Heart right ventricle (tissue), 16 donors: ENCODE data around the gene GCGR. TPM values are rescaled to one million over a fixed set of nuclear protein-coding genes. Genes with fewer than 3 reads are reported as not detected.

Experiments used
- ATAC-seq, 8 donors: fragments of 200-7000 bp; cut with Tn5 transposase; one replicate each; pipeline ENCODE4 v1.9.1; 2020; ENCODE audit warnings: mild to moderate bottlenecking in 8 of 8, moderate library complexity in 8 of 8, moderate number of reproducible peaks in 1 of 8
- DNase-seq, 2 donors: peaks; one replicate each; pipeline ENCODE4 v3.0.0-alpha.2; 2020
- H3K27ac ChIP-seq, 10 donors: fragments of 200-600 bp; sonication (generic) in 2 of 10; one replicate each; pipeline versions ENCODE4 v1.5.0 to v1.8.0; 2020 to 2022; ENCODE audit warnings: mild to moderate bottlenecking in 3 of 10
- H3K27me3 ChIP-seq, 7 donors: fragments of 200-600 bp; one replicate each; pipeline ENCODE4 v1.8.0; 2021 to 2022; ENCODE audit warnings: mild to moderate bottlenecking in 2 of 7
- H3K36me3 ChIP-seq, 9 donors: fragments of 200-600 bp; sonication (generic) in 1 of 9; one replicate each; pipeline versions ENCODE4 v1.5.0 to v1.8.0; 2020 to 2022; ENCODE audit warnings: mild to moderate bottlenecking in 2 of 9
- H3K4me1 ChIP-seq, 9 donors: fragments of 200-600 bp; sonication (generic) in 1 of 9; one replicate each; pipeline versions ENCODE4 v1.5.0 to v1.8.0; 2020 to 2022; ENCODE audit warnings: mild to moderate bottlenecking in 4 of 9
- H3K4me3 ChIP-seq, 10 donors: fragments of 200-600 bp; sonication (generic) in 2 of 10; one replicate each; pipeline versions ENCODE4 v1.5.0 to v1.8.0; 2020 to 2022; ENCODE audit warnings: mild to moderate bottlenecking in 7 of 10, moderate library complexity in 2 of 10
- H3K9me3 ChIP-seq, 11 donors: fragments of 200-600 bp in 10 of 11; sonication (generic) in 2 of 11; one replicate each; pipeline versions ENCODE4 v1.5.0 to v1.8.0; 2013 to 2022; ENCODE audit warnings: mild to moderate bottlenecking in 2 of 11, control low read depth in 1 of 11, moderate library complexity in 1 of 11
- WGBS, 2 donors: extraction: QIAGEN DNeasy Blood & Tissue Kit; methylation state at CpG; one replicate each; pipeline ENCODE4 v1.1.7; 2013; ENCODE audit warnings: inconsistent platforms in 1 of 2; 5-methylcytosine and 5-hydroxymethylcytosine counted together
- intact Hi-C, 10 donors: fragments of 100-400 bp; cut with DNase I; formaldehyde crosslinking; loops; one replicate each; pipeline versions ENCODE4 v1.11.1 to v1.14.2; 2022
- polyA plus RNA-seq, 2 donors: library from polyadenylated mRNA; stranded (reverse); fragments of 200-250 nt; gene quantifications; one replicate each; pipeline ENCODE4 v1.2.3, GENCODE V29; 2013
- total RNA-seq, 10 donors: library from RNA; stranded (reverse); fragmentation: NEBNext Ultra II Directional in 3 of 10; extraction: Animal tissue kit (Norgen Biotek cat#: 25700) in 3 of 10; gene quantifications; one replicate each; pipeline versions ENCODE4 v1.2.1 to v1.2.4, GENCODE V29; 2021 to 2023
- TF ChIP-seq, protein P1 (sequence below), 9 donors: fragments of 200-600 bp; sonication (generic) in 2 of 9; IDR thresholded peaks; one replicate each; pipeline versions ENCODE4 v1.5.0 to v1.8.0; 2021 to 2022; ENCODE audit warnings: antibody characterized with exemption in 9 of 9, mild to moderate bottlenecking in 5 of 9, moderate library complexity in 1 of 9
- donor health status: Arrhythmogenic right ventricular cardiomyopathy.
- donor health status: ischemic (EF 13 %, LVEDD 7.1; RV severe dilation, severe dysfunction).
- donor health status: healthy with polysubstance abuse.
- donor health status: DM: no; HTN: yes; CAD: no.
- donor health status: DM: no; HTN: no; CAD: no.
- donor health status: ischemic (EF 25% LVEDD 6.9; RV normal size, moderate dysfunction).
- donor health status: ischemic (EF 25% LVEDD 5.7; RV mildly dilated, moderate dysfunction).
- donor health status: healthy.
- donor health status: DM: yes; HTN: yes; CAD: no.
- donor health status: Ischemic cardiomyopathy.
- donor health status: ischemic (EF 35%, LVEDD 5.7; RV mildly dilated, moderate dysfunction).
- donor health status: nonischemic (EF 11% LVEDD 7.7; RV severe dilation, severe dysfunction).
- donor health status: DM: yes; HTN: yes; CAD: no.
- donor health status: PGD.
- donor health status: ischemic (EF 29% LVEDD 5.4; RV normal size, mild dysfunction).
- donor health status: nonischemic (EF 23%, LVEDD 6.1; RV moderate dilation, normal function).

The GCGR gene
- total and polyA plus RNA-seq, 12 donors = 0.03 TPM; not detected in 11

DNA sequence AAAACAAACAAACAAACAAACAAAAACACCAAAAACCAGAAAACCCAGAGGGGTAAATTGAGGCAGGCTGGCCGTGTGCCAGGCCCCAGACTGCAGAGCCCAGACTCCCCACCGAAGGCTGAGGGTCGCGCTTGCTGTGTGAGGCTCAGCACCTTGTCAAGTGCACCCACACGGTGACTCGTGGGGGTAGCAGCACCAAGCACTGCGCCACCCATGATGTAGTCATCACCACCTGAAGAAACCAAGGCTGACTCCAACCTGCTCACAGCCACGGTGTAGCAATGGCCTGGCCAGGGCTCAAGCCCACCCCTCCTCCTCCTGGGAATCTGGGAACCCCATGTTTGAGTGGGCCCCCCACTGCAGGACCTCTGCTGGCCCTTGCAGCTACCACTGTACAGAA lies 17.2 kb downstream of the GCGR start:
- H3K36me3 ChIP-seq = peaks cover 0 to 31% (median 6%) of the 10 kb centered on the region in 9 donors
- TF ChIP-seq, protein P1, sequence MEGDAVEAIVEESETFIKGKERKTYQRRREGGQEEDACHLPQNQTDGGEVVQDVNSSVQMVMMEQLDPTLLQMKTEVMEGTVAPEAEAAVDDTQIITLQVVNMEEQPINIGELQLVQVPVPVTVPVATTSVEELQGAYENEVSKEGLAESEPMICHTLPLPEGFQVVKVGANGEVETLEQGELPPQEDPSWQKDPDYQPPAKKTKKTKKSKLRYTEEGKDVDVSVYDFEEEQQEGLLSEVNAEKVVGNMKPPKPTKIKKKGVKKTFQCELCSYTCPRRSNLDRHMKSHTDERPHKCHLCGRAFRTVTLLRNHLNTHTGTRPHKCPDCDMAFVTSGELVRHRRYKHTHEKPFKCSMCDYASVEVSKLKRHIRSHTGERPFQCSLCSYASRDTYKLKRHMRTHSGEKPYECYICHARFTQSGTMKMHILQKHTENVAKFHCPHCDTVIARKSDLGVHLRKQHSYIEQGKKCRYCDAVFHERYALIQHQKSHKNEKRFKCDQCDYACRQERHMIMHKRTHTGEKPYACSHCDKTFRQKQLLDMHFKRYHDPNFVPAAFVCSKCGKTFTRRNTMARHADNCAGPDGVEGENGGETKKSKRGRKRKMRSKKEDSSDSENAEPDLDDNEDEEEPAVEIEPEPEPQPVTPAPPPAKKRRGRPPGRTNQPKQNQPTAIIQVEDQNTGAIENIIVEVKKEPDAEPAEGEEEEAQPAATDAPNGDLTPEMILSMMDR (IDR thresholded peaks at IDR 0.05) = no peak
- 83 to 86% methylated on average over 8 of the region's 8 CpGs for WGBS, 2 donors
- peaks cover 7 to 29% (median 23%) of the 10 kb centered on the region in 9 donors for H3K4me1 ChIP-seq
- H3K4me3 ChIP-seq = no peak overlapping the region
- no peak for DNase-seq
- H3K27ac ChIP-seq = peak overlapping the region in 9 of 10 donors; percentile 86 to 93 (median 88)
- ATAC-seq = peak in 3 of 8 donors; percentile 1 to 3 (median 2)
- intact Hi-C loops = loop anchor here in 1 of 10 donors (5.0 kb wide), 1 partner anchor 41 kb away; the partner anchor contains the start of gene P4HB
- H3K27me3 ChIP-seq = no peaks in the 10 kb centered on the region
- H3K9me3 ChIP-seq = no peaks in the 10 kb centered on the region

DNA sequence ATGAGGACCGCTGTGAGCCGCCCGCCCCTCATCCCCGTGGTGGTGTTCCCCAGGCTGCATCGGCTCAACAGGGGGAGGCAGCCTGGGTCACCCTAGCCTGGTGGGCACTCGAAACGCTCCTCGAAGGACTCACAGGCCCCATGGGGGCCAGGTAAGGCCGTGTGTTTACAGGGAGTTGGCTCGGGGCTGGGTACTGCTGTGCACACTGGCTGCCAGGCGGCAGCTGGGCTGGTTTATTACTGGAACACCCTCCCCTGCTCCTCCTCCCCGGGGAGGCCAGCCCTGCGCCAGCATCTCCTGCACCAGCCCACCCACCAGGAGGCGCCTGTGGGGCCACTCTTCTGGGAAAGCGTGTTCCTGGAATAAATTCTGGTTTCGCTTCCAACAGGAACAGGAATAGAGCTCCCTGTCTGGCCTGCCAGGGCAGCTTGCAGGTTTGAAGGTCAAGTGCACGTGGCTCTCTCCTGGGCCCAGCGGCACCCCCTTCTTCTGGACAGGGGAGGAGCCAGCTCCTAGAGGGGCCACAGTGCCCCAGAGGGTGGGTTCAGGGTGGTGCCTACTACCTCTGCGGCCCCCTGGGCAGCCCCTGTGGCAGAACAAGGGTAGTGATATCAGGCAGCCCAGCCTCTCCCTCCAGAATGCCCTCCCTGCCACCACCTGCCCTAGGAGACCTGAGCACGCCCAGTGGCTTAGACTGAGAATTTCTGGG lies 17.8 kb downstream of the GCGR start:
- Histone ChIP-seq H3K9me3 (no peaks in the 10 kb centered on the region), H3K36me3 (peaks cover 0 to 31% (median 6%) of the 10 kb centered on the region in 9 donors), H3K27me3 (no peaks in the 10 kb centered on the region), H3K4me1 (peaks cover 7 to 29% (median 23%) of the 10 kb centered on the region in 9 donors), H3K4me3 (no peak overlapping the region), H3K27ac (peak overlapping the region; percentile 82 to 93 (median 88))
- WGBS, 2 donors = 36 to 40% methylated on average over 20 of the region's 20 CpGs
- ATAC-seq = peak; percentile 76 to 92 (median 90)
- TF ChIP-seq, protein P1 (IDR thresholded peaks at IDR 0.05) = peak; percentile 44 to 83 (median 72)
- intact Hi-C loops = loop anchor here in 1 of 10 donors (5.0 kb wide), 1 partner anchor 41 kb away; the partner anchor contains the start of gene P4HB
- peak; percentile 85 for DNase-seq

DNA sequence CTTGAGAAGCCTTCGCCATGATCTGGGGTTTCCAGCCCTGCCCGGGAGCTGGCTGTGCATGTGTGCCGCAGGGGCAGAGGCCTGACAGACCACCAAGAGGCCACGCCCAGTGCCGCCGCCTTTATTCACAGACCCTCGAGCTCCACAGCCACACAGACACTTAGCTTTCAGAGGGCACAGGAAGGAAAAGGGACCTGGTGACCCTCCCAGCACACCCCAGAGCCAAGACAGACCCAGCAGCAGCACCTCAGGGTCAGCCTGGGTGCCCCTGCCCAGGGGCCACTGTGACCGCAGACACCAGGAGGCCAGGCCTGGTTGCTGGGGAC lies 18.3 kb downstream of the GCGR start:
- ATAC-seq (peak in 2 of 8 donors; percentile 4 to 11), DNase-seq (no peak)
- WGBS, 2 donors = 87 to 90% methylated on average over 8 of the region's 8 CpGs
- Histone ChIP-seq H3K4me1 (peaks cover 7 to 29% (median 23%) of the 10 kb centered on the region in 9 donors), H3K27ac (peak overlapping the region; percentile 82 to 93 (median 88)), H3K27me3 (no peaks in the 10 kb centered on the region), H3K9me3 (no peaks in the 10 kb centered on the region), H3K4me3 (no peak overlapping the region), H3K36me3 (peaks cover 0 to 31% (median 6%) of the 10 kb centered on the region in 9 donors)
- intact Hi-C loops = loop anchor here in 1 of 10 donors (5.0 kb wide), 1 partner anchor 40 kb away; the partner anchor contains the start of gene P4HB
- TF ChIP-seq, protein P1 (IDR thresholded peaks at IDR 0.05) = no peak

DNA sequence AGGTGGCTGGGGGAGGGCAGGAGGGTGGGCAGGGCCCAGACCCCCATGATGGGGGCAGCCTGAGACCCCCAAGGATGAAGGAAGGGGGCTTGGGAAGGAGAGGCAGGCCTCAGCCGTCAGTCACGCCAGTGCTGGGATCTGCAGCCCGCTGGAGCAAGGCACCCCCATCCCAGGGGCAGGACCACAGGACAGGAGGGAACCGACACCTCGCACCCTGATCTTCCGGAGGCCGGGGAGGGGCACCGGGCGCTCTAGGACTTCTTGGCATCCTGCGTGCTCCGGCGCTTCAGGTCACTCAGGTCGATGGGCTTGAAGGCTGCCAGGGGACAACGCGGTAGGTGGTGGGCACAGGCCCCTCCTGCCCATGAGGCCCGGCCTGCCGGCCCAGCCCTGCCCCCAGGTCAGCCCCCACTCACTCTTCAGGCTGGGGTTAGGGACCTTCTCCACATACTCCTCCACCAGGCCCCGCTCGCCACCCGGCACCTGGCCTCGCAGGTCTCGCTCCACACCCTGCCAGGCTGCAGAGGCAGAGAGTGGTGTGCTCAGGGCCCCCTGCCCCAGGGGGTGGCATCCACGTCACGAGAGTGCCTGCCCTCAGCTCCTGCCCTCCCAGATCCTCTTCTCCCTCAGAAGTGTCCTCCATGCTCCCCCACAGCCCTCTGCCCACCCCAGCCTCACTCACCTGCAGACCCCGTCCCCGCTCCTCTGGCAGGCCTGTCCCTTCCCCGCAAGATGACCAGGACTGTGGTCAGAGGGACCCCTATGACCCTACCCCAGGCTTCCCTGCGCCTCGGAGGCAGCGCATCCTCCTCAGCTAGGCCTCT lies 19.3 kb downstream of the GCGR start:
- 91 to 93% methylated on average over 26 to 30 of the region's 30 CpGs for WGBS, 2 donors
- H3K27ac ChIP-seq = peak overlapping the region in 7 of 10 donors; percentile 86 to 93 (median 88)
- TF ChIP-seq, protein P1 (IDR thresholded peaks at IDR 0.05) = no peak
- peak in 1 of 8 donors; percentile 7 for ATAC-seq
- H3K9me3 ChIP-seq = no peaks in the 10 kb centered on the region
- H3K27me3 ChIP-seq = no peaks in the 10 kb centered on the region
- no peak for DNase-seq
- peaks cover 7 to 29% (median 23%) of the 10 kb centered on the region in 9 donors for H3K4me1 ChIP-seq
- H3K36me3 ChIP-seq = peaks cover 0 to 31% (median 6%) of the 10 kb centered on the region in 9 donors
- no peak overlapping the region for H3K4me3 ChIP-seq
- intact Hi-C loops = loop anchor here in 1 of 10 donors (5.0 kb wide), 1 partner anchor 39 kb away; the partner anchor contains the start of gene P4HB
